Neutrophil (primary cell): ENCODE results near the gene NFIA.

Experiments
- H3K27ac ChIP-seq: fragments of 200-600 bp; sonication (generic); 2 replicates; pipeline ENCODE4 v1.5.1; 2016; ENCODE audit warnings: mild to moderate bottlenecking, moderate library complexity
- H3K27me3 ChIP-seq: fragments of 200-600 bp; sonication (generic); 2 replicates; pipeline ENCODE4 v1.6.0; 2016; ENCODE audit warnings: mild to moderate bottlenecking
- H3K36me3 ChIP-seq: fragments of 200-600 bp; sonication (generic); 2 replicates; pipeline ENCODE4 v1.5.1; 2017
- H3K4me1 ChIP-seq, 2 experiments: fragments of 200-600 bp in 1 of 2; sonication (generic) in 1 of 2; 1 replicate in 1 of 2; 2 replicates in 1 of 2; pipeline versions ENCODE4 v1.5.1 to v1.6.1; 2013 to 2016; ENCODE audit warnings: low read depth in 1 of 2, low read length in 1 of 2, mild to moderate bottlenecking in 1 of 2, moderate library complexity in 1 of 2; ENCODE audit not compliant: control insufficient read depth in 1 of 2, insufficient read depth in 1 of 2
- H3K4me3 ChIP-seq, 2 experiments: fragments of 200-600 bp in 1 of 2; sonication (generic) in 1 of 2; 1 replicate in 1 of 2; 2 replicates in 1 of 2; pipeline ENCODE4 v1.5.1; 2013 to 2016; ENCODE audit warnings: low read depth in 1 of 2, low read length in 1 of 2, mild to moderate bottlenecking in 1 of 2, moderate library complexity in 1 of 2
- H3K9me3 ChIP-seq: fragments of 200-600 bp; sonication (generic); 2 replicates; pipeline ENCODE4 v1.5.1; 2016
- CTCF ChIP-seq: fragments of 200-600 bp; sonication (generic); IDR thresholded peaks from 2 replicates; pipeline ENCODE4 v1.5.1; 2016; ENCODE audit warnings: antibody characterized with exemption

The NFIA gene

GRCh38 chr1:61330018-61330417, 247.7 kb downstream of the NFIA start:
- H3K4me1 ChIP-seq, result peaks cover 0 to 2% of the 10 kb centered on the region in 2 experiments
- H3K36me3 ChIP-seq, result no peaks in the 10 kb centered on the region
- no peaks in the 10 kb centered on the region for H3K27me3 ChIP-seq
- H3K9me3 ChIP-seq, result no peaks in the 10 kb centered on the region
- no peak overlapping the region for H3K27ac ChIP-seq
- no peak for TF ChIP-seq CTCF
- H3K4me3 ChIP-seq, result no peak overlapping the region

GRCh38 chr1:61330571-61330970, 248.2 kb downstream of the NFIA start:
- TF ChIP-seq CTCF, result no peak
- peaks cover 0 to 6% of the 10 kb centered on the region in 2 experiments for H3K4me1 ChIP-seq
- H3K27me3 ChIP-seq, result no peaks in the 10 kb centered on the region
- no peak overlapping the region for H3K4me3 ChIP-seq
- H3K36me3 ChIP-seq, result no peaks in the 10 kb centered on the region
- no peaks in the 10 kb centered on the region for H3K9me3 ChIP-seq
- no peak overlapping the region for H3K27ac ChIP-seq

GRCh38 chr1:61332196-61332753, 249.9 kb downstream of the NFIA start:
- no peak overlapping the region for H3K4me3 ChIP-seq
- no peak overlapping the region for H3K27ac ChIP-seq
- no peak for TF ChIP-seq CTCF
- H3K4me1 ChIP-seq, result peaks cover 0 to 6% of the 10 kb centered on the region in 2 experiments
- no peaks in the 10 kb centered on the region for H3K36me3 ChIP-seq
- no peaks in the 10 kb centered on the region for H3K27me3 ChIP-seq
- H3K9me3 ChIP-seq, result no peaks in the 10 kb centered on the region

GRCh38 chr1:61332796-61333195, 250.4 kb downstream of the NFIA start:
- TF ChIP-seq CTCF, result no peak
- H3K4me3 ChIP-seq, result no peak overlapping the region
- H3K27me3 ChIP-seq, result no peaks in the 10 kb centered on the region
- H3K36me3 ChIP-seq, result no peaks in the 10 kb centered on the region
- H3K9me3 ChIP-seq, result no peaks in the 10 kb centered on the region
- peaks cover 0 to 6% of the 10 kb centered on the region in 2 experiments for H3K4me1 ChIP-seq
- no peak overlapping the region for H3K27ac ChIP-seq

GRCh38 chr1:61334718-61335589, 252.6 kb downstream of the NFIA start:
- Histone ChIP-seq H3K4me1 (peaks cover 0 to 17% of the 10 kb centered on the region in 2 experiments), H3K27ac (no peak overlapping the region), H3K27me3 (no peaks in the 10 kb centered on the region), H3K4me3 (no peak overlapping the region), H3K36me3 (no peaks in the 10 kb centered on the region), H3K9me3 (no peaks in the 10 kb centered on the region)
- no peak for TF ChIP-seq CTCF
